Cortex of kidney (tissue), 1 donor: ENCODE measurements around the gene PHACTR1.
"Not testable (repeated sequence)": the region's sequence is repeated elsewhere in the genome, so short reads cannot be mapped to it uniquely, and the experiment has no call there.

Source experiments
- DNase-seq: peaks from one replicate; lab custom pipeline; 2025; lab: John Stamatoyannopoulos, UW

PHACTR1 gene

GRCh38 chr6:13314806-13315205 lies 598.2 kb downstream of the PHACTR1 start:
- DNase-seq = no peak

GRCh38 chr6:13315896-13316295 lies 599.3 kb downstream of the PHACTR1 start:
- DNase-seq = no peak

GRCh38 chr6:13318821-13319220 lies 602.3 kb downstream of the PHACTR1 start:
- DNase-seq = no peak

GRCh38 chr6:13319891-13320564 lies 603.5 kb downstream of the PHACTR1 start:
- no peak for DNase-seq

GRCh38 chr6:13326031-13326586 lies 609.5 kb downstream of the PHACTR1 start:
- not testable (repeated sequence) for DNase-seq

- DNase-seq = no peak
These were observed 611.1 kb downstream of the PHACTR1 start for GRCh38 chr6:13327691-13328075.

- DNase-seq = peak; percentile 86
These were observed 611.7 kb downstream of the PHACTR1 start, which contains the start of gene TBC1D7 for GRCh38 chr6:13328076-13328874. TSS of gene TBC1D7 (minus strand) at chr6:13328537. CDS start at chr6:13326898, 1,639 bp downstream.

GRCh38 chr6:13328875-13329183 lies 612.3 kb downstream of the PHACTR1 start:
- no peak for DNase-seq

- DNase-seq = no peak
These were observed 615.2 kb downstream of the PHACTR1 start for GRCh38 chr6:13331516-13332348.

- DNase-seq = no peak
These were observed 615.8 kb downstream of the PHACTR1 start for GRCh38 chr6:13332349-13332706.

GRCh38 chr6:13334953-13335352 lies 618.4 kb downstream of the PHACTR1 start:
- DNase-seq = no peak

GRCh38 chr6:13336553-13336952 lies 620.0 kb downstream of the PHACTR1 start:
- no peak for DNase-seq

GRCh38 chr6:13338038-13338437 lies 621.5 kb downstream of the PHACTR1 start:
- DNase-seq = no peak
